H1 (cell line): ENCODE measurements around the gene NKG7. TPM values are rescaled to one million over a fixed set of nuclear protein-coding genes. Genes with fewer than 3 reads are reported as not detected.

Experiments
- ASH2L ChIP-seq: fragments of 200-600, 300-600 bp; sonication (generic); IDR thresholded peaks from one replicate; pipeline ENCODE4 v1.7.1; 2017; ENCODE audit warnings: low read length
- ATF2 ChIP-seq: IDR thresholded peaks from 2 replicates; pipeline ENCODE4 v1.6.1; 2012; ENCODE audit warnings: low read length, inconsistent platforms
- BACH1 ChIP-seq: IDR thresholded peaks from 2 replicates; pipeline ENCODE4 v1.6.1; 2012; ENCODE audit warnings: low read length, improper control_type of control experiment
- CHD2 ChIP-seq: IDR thresholded peaks from 2 replicates; pipeline ENCODE4 v1.6.1; 2012; ENCODE audit warnings: low read length, improper control_type of control experiment
- GABPA ChIP-seq: IDR thresholded peaks from 2 replicates; pipeline ENCODE4 v1.6.1; 2011; ENCODE audit warnings: mild to moderate bottlenecking, low read length, moderate library complexity, borderline replicate concordance; ENCODE audit not compliant: insufficient read depth
- JUN ChIP-seq: IDR thresholded peaks from 2 replicates; pipeline ENCODE4 v1.6.1; 2011; ENCODE audit warnings: low read depth, mild to moderate bottlenecking, improper control_type of control experiment, low read length
- SIRT6 ChIP-seq: IDR thresholded peaks from one replicate; pipeline ENCODE4 v1.7.1; 2012; ENCODE audit warnings: low read length, inconsistent platforms
- SUZ12 ChIP-seq: fragments of 200-600 bp; sonication (generic); IDR thresholded peaks from 2 replicates; pipeline ENCODE4 v1.6.1; 2012; ENCODE audit warnings: mild to moderate bottlenecking, inconsistent platforms, low read length, moderate library complexity, mixed read lengths
- polyA plus RNA-seq, 7 experiments: library from polyadenylated mRNA; depleted of rRNA in 3 of 7; stranded (reverse) in 5 of 7; unstranded in 2 of 7; fragments of >200 nt in 5 of 7; fragments of 200-250 nt in 2 of 7; gene quantifications; 1 replicate in 5 of 7; 2 replicates in 1 of 7; 4 replicates in 1 of 7; pipeline versions ENCODE4 v1.2.1 to v1.2.3, GENCODE V29; 2011 to 2013; ENCODE audit warnings: missing spikeins in 2 of 7, mixed read lengths in 2 of 7
- total RNA-seq: library from RNA; stranded (reverse); fragmentation: NEBNext Ultra II Directional; extraction: Animal tissue kit (Norgen Biotek cat#: 25700); gene quantifications from 2 replicates; pipeline ENCODE4 v1.2.1, GENCODE V29; 2021

Gene NKG7
- total and polyA plus RNA-seq, 2 of the 8 experiments (the other 6 are each of a cell fraction or from before 2014, with no cell fraction given), result not detected

- TF ChIP-seq SUZ12 (no peak), CHD2 (no peak), BACH1 (no peak), JUN (no peak), ATF2 (no peak), GABPA (no peak), ASH2L (no peak), SIRT6 (no peak)
Measured at GRCh38 chr19:51345076-51345620, 27.3 kb downstream of the NKG7 start (continued).
